ENCODE measurements around the gene PFKFB2.

The PFKFB2 gene

GRCh38 chr1:207009182-207009850 lies 43.8 kb upstream of the PFKFB2 start (continued):
- TF ChIP-seq ZNF518A (tag by site-specific recombination; conservative IDR thresholded peaks at IDR 0.05; ENCODE audit: low read depth) = no peak
- TF ChIP-seq ZBTB44 (tag by site-specific recombination; IDR thresholded peaks at IDR 0.05) = no peak
- TF ChIP-seq ZNF311 (tag by site-specific recombination; IDR thresholded peaks at IDR 0.05; ENCODE audit: borderline replicate concordance) = no peak
- TF ChIP-seq SP2 (tag by site-specific recombination; IDR thresholded peaks at IDR 0.05) = no peak

GRCh38 chr1:207009945-207010344 lies 43.1 kb upstream of the PFKFB2 start:
- Histone ChIP-seq H3K9me3 (ENCODE audit: control insufficient read depth, insufficient read depth, low read depth, low read length) (no peaks in the 10 kb centered on the region), H3K4me1 (ENCODE audit: control insufficient read depth, insufficient read depth, low read length) (no peaks in the 10 kb centered on the region), H3K4me3 (ENCODE audit: low read depth, low read length) (no peak overlapping the region), H3K27ac (ENCODE audit: extremely low read depth, low read depth, low read length) (no peak overlapping the region), H3K36me3 (ENCODE audit: control insufficient read depth in 2 of 2, insufficient read depth in 1 of 2, low read length in 2 of 2) (no peaks in the 10 kb centered on the region)
- ChIA-PET POLR2A (no interaction called here), CTCF (interaction anchor here (1.1 kb wide), 1 partner anchor 8 kb away, joined by 5 read pairs; no protein-coding TSS in a partner anchor)
- TF ChIP-seq PRDM1 (tag by site-specific recombination; IDR thresholded peaks at IDR 0.05) = 0 out of 2 replicates have a peak, but pooled peaks have one; percentile 40
- TF ChIP-seq ZNF549 (tag by site-specific recombination; IDR thresholded peaks at IDR 0.05) = no peak

- no peak overlapping the region for H3K27ac ChIP-seq (ENCODE audit: extremely low read depth, low read depth, low read length)
- TF ChIP-seq ZBTB17 (tag by site-specific recombination; IDR thresholded peaks at IDR 0.05) (no peak), ZEB2 (tag by site-specific recombination; IDR thresholded peaks at IDR 0.05) (no peak)
- ChIA-PET CTCF (interaction anchor here (0.6 to 1.1 kb wide), 2 partner anchors 22 to 30 kb away, joined by 3 to 4 read pairs; partner anchors contain the start of gene C1orf116), POLR2A (no interaction called here)
- H3K4me3 ChIP-seq (ENCODE audit: low read depth, low read length) = no peak overlapping the region
- no peaks in the 10 kb centered on the region for H3K36me3 ChIP-seq (ENCODE audit: control insufficient read depth in 2 of 2, insufficient read depth in 1 of 2, low read length in 2 of 2)
- no peaks in the 10 kb centered on the region for H3K9me3 ChIP-seq (ENCODE audit: control insufficient read depth, insufficient read depth, low read depth, low read length)
- H3K4me1 ChIP-seq (ENCODE audit: control insufficient read depth, insufficient read depth, low read length) = no peaks in the 10 kb centered on the region
These were observed 42.3 kb upstream of the PFKFB2 start for GRCh38 chr1:207010726-207011125.

- CTCF ChIA-PET = interaction anchor here (2.6 kb wide), 1 partner anchor 8 kb away, joined by 16 read pairs; no protein-coding TSS in a partner anchor
- no peak overlapping the region for H3K27ac ChIP-seq (ENCODE audit: extremely low read depth, low read depth, low read length)
These were observed 39.6 kb upstream of the PFKFB2 start for GRCh38 chr1:207013321-207014085.

More at GRCh38 chr1:207013321-207014085, 39.6 kb upstream of the PFKFB2 start:
- POLR2A ChIA-PET = no interaction called here
- Histone ChIP-seq H3K9me3 (ENCODE audit: control insufficient read depth, insufficient read depth, low read depth, low read length) (no peaks in the 10 kb centered on the region), H3K4me1 (ENCODE audit: control insufficient read depth, insufficient read depth, low read length) (no peaks in the 10 kb centered on the region), H3K4me3 (ENCODE audit: low read depth, low read length) (no peak overlapping the region), H3K36me3 (ENCODE audit: control insufficient read depth in 2 of 2, insufficient read depth in 1 of 2, low read length in 2 of 2) (no peaks in the 10 kb centered on the region)
- TF ChIP-seq ZNF529 (tag by site-specific recombination; IDR thresholded peaks at IDR 0.05; ENCODE audit: insufficient replicate concordance) (no peak), ZNF341 (tag by site-specific recombination; IDR thresholded peaks at IDR 0.05; ENCODE audit: low read depth) (no peak), ZNF26 (tag by site-specific recombination; IDR thresholded peaks at IDR 0.05) (no peak)

All from HEK293 (cell line).